PC-9 (cell line): Measurements from ENCODE around the gene MPND. TPM values are rescaled to one million over a fixed set of nuclear protein-coding genes. Genes with fewer than 3 reads are reported as not detected.
"Not testable (repeated sequence)": the region's sequence is repeated elsewhere in the genome, so short reads cannot be mapped to it uniquely, and the experiment has no call there.

ENCODE experiments used
- BruUV-seq: library from RNA; stranded (reverse); fragments of 400-500 nt; replicated peaks from 2 replicates; lab custom pipeline; 2021; lab: Mats Ljungman, UMichigan
- CTCF ChIA-PET: fragments of 300-600 bp; sonication (Branson Sonifier 250); formaldehyde crosslinking; loops from one replicate; lab custom pipeline; 2022; ENCODE audit warnings: antibody characterized with exemption; lab: Charles Lee
- POLR2A ChIA-PET: fragments of 300-600 bp; sonication (Branson Sonifier 250); formaldehyde crosslinking; loops from one replicate; lab custom pipeline; 2022; ENCODE audit warnings: antibody characterized with exemption; ENCODE audit not compliant: unreplicated experiment; lab: Charles Lee
- DNase-seq, 2 experiments: peaks; one replicate each; pipeline versions ENCODE4 v3.0.0 to v3.0.0-alpha.2; 2015 to 2022; ENCODE audit warnings: mixed read lengths in 1 of 2
- H2AFZ ChIP-seq: fragments of 200-600 bp; sonication (generic); 2 replicates; pipeline ENCODE4 v1.8.1; 2017; ENCODE audit warnings: antibody characterized with exemption
- H3F3A ChIP-seq: fragments of 200-600 bp; sonication (generic); 2 replicates; pipeline ENCODE4 v1.8.1; 2017; ENCODE audit warnings: antibody characterized with exemption, mild to moderate bottlenecking, low read depth; ENCODE audit not compliant: insufficient read depth
- H3K27ac ChIP-seq: fragments of 200-600 bp; sonication (generic); 2 replicates; pipeline ENCODE4 v1.6.1; 2016; ENCODE audit warnings: mixed run types
- H3K27me3 ChIP-seq: fragments of 200-600 bp; sonication (generic); 2 replicates; pipeline ENCODE4 v1.6.1; 2016; ENCODE audit warnings: low read depth, mixed run types; ENCODE audit not compliant: insufficient read depth
- H3K36me3 ChIP-seq: fragments of 200-600 bp; sonication (generic); 2 replicates; pipeline ENCODE4 v1.6.1; 2016; ENCODE audit warnings: low read depth, mixed run types
- H3K4me1 ChIP-seq: fragments of 200-600 bp; sonication (generic); replicated peaks from 2 replicates; pipeline ENCODE4 v1.6.1; 2016; ENCODE audit warnings: mixed run types; ENCODE audit not compliant: insufficient read depth
- H3K4me2 ChIP-seq: fragments of 200-600 bp; sonication (generic); 2 replicates; pipeline ENCODE4 v1.6.1; 2017; ENCODE audit warnings: mixed run types
- H3K4me3 ChIP-seq: fragments of 200-600 bp; sonication (generic); 2 replicates; pipeline ENCODE4 v1.6.1; 2016; ENCODE audit warnings: mixed run types
- H3K79me2 ChIP-seq: fragments of 200-600 bp; sonication (generic); 2 replicates; pipeline ENCODE4 v1.6.1; 2017; ENCODE audit warnings: low read depth, mixed run types
- H3K9me2 ChIP-seq: fragments of 200-600 bp; sonication (generic); 2 replicates; pipeline ENCODE4 v1.8.1; 2017; ENCODE audit warnings: mild to moderate bottlenecking; ENCODE audit not compliant: insufficient read depth
- H3K9me3 ChIP-seq: fragments of 200-600 bp; sonication (generic); 2 replicates; pipeline ENCODE4 v1.8.1; 2016; ENCODE audit warnings: low read depth; ENCODE audit not compliant: insufficient read depth
- H4K20me1 ChIP-seq: fragments of 200-600 bp; sonication (generic); 2 replicates; pipeline ENCODE4 v1.8.1; 2017; ENCODE audit not compliant: insufficient read depth
- CTCF ChIP-seq: fragments of 200-600 bp; sonication (generic); conservative IDR thresholded peaks from 2 replicates; pipeline ENCODE4 v1.6.1; 2017; ENCODE audit warnings: mixed run types, antibody characterized with exemption, mild to moderate bottlenecking, moderate library complexity
- EZH2 ChIP-seq: fragments of 200-600 bp; sonication (generic); IDR thresholded peaks from 2 replicates; pipeline ENCODE4 v1.8.0; 2017; ENCODE audit warnings: antibody characterized with exemption, low read depth
- intact Hi-C: fragments of 100-400 bp; cut with micrococcal nuclease; formaldehyde crosslinking; loops from one replicate; pipeline ENCODE4 v1.10.0; 2022; ENCODE audit not compliant: unreplicated experiment
- total RNA-seq: library from RNA; stranded (reverse); gene quantifications from 2 replicates; pipeline ENCODE4 v1.2.3, GENCODE V29; 2021

The MPND gene
- total RNA-seq, 1 experiment from 2014 or later: 12.6 TPM

- ChIA-PET CTCF (no interaction called here), POLR2A (no interaction called here)
- no peak for TF ChIP-seq EZH2
- no peak for TF ChIP-seq CTCF
These were observed 2.1 kb downstream of the MPND start for GRCh38 chr19:4345342-4346019.

GRCh38 chr19:4346020-4346383 lies 2.6 kb downstream of the MPND start:
- TF ChIP-seq CTCF (no peak), EZH2 (no peak)

More at GRCh38 chr19:4345342-4346019, 2.1 kb downstream of the MPND start:
- no peak overlapping the region for H3K27ac ChIP-seq
- DNase-seq: no peak
- no peak overlapping the region for H3K4me3 ChIP-seq
- no peaks in the 10 kb centered on the region for H3K4me1 ChIP-seq
- no peaks in the 10 kb centered on the region for H3K9me3 ChIP-seq
- no peaks in the 10 kb centered on the region for H3F3A ChIP-seq
- intact Hi-C loops: no loop called here
- H3K4me2 ChIP-seq: no peak overlapping the region
- no peak overlapping the region for H2AFZ ChIP-seq
- no peaks in the 10 kb centered on the region for H3K36me3 ChIP-seq
- no peaks in the 10 kb centered on the region for H3K79me2 ChIP-seq
- H3K27me3 ChIP-seq: no peaks in the 10 kb centered on the region
- no TSS peak for BruUV-seq
- H3K9me2 ChIP-seq: no peaks in the 10 kb centered on the region
- no peaks in the 10 kb centered on the region for H4K20me1 ChIP-seq

GRCh38 chr19:4347521-4347920 lies 4.2 kb downstream of the MPND start:
- H2AFZ ChIP-seq: no peak overlapping the region
- H3K27me3 ChIP-seq: no peaks in the 10 kb centered on the region
- no peaks in the 10 kb centered on the region for H3K9me2 ChIP-seq
- ChIA-PET POLR2A (interaction anchor here (0.6 kb wide), 1 partner anchor 187 kb away, joined by 7 read pairs; no protein-coding TSS in a partner anchor), CTCF (no interaction called here)
- no peaks in the 10 kb centered on the region for H3K9me3 ChIP-seq
- no peaks in the 10 kb centered on the region for H3K79me2 ChIP-seq
- H3K4me2 ChIP-seq: no peak overlapping the region
- intact Hi-C loops: no loop called here
- H3F3A ChIP-seq: peaks cover 3% of the 10 kb centered on the region; the same call in 1 of the 2 replicates
- no peaks in the 10 kb centered on the region for H4K20me1 ChIP-seq
- no peak overlapping the region for H3K4me3 ChIP-seq
- no TSS peak for BruUV-seq
- H3K36me3 ChIP-seq: no peaks in the 10 kb centered on the region
- H3K27ac ChIP-seq: no peak overlapping the region
- no peak for TF ChIP-seq CTCF
- TF ChIP-seq EZH2: no peak
- no peak for DNase-seq
- H3K4me1 ChIP-seq: no peaks in the 10 kb centered on the region

More at GRCh38 chr19:4346020-4346383, 2.6 kb downstream of the MPND start:
- POLR2A ChIA-PET: no interaction called here
- no peak for DNase-seq
- H3K27me3 ChIP-seq: no peaks in the 10 kb centered on the region
- H2AFZ ChIP-seq: no peak overlapping the region
- H3F3A ChIP-seq: no peaks in the 10 kb centered on the region
- H3K4me1 ChIP-seq: no peaks in the 10 kb centered on the region
- no peaks in the 10 kb centered on the region for H3K9me2 ChIP-seq
- no peak overlapping the region for H3K27ac ChIP-seq
- H3K79me2 ChIP-seq: no peaks in the 10 kb centered on the region
- no peaks in the 10 kb centered on the region for H4K20me1 ChIP-seq
- H3K4me3 ChIP-seq: no peak overlapping the region
- no peaks in the 10 kb centered on the region for H3K36me3 ChIP-seq
- H3K4me2 ChIP-seq: no peak overlapping the region
- intact Hi-C loops: no loop called here
- H3K9me3 ChIP-seq: no peaks in the 10 kb centered on the region
- BruUV-seq: no TSS peak
- CTCF ChIA-PET: no interaction called here

GRCh38 chr19:4349225-4349624 lies 5.9 kb downstream of the MPND start:
- H3K4me1 ChIP-seq, intact Hi-C loops, H3K4me3 ChIP-seq, H4K20me1 ChIP-seq, H3K9me2 ChIP-seq, DNase-seq, H3K79me2 ChIP-seq, H2AFZ ChIP-seq, BruUV-seq, H3F3A ChIP-seq, H3K27me3 ChIP-seq, POLR2A ChIA-PET, CTCF ChIA-PET, H3K36me3 ChIP-seq, H3K27ac ChIP-seq, H3K9me3 ChIP-seq, H3K4me2 ChIP-seq: not testable (repeated sequence)
